ENCODE data around the gene ATXN7L2.

- TF ChIP-seq JUND (IDR thresholded peaks at IDR 0.05) = no peak
- no peak for TF ChIP-seq MAX (IDR thresholded peaks at IDR 0.05)
- TF ChIP-seq TAF1 (conservative IDR thresholded peaks at IDR 0.05) = no peak
- TF ChIP-seq CTCF (IDR thresholded peaks at IDR 0.05; ENCODE audit: low read depth, low read length, missing input control) = no peak
- no peak for TF ChIP-seq GABPA (IDR thresholded peaks at IDR 0.05 in 1 of 2, conservative IDR thresholded peaks at IDR 0.05 in 1 of 2)
- no peak for TF ChIP-seq YY1 (IDR thresholded peaks at IDR 0.05)
- no peak for TF ChIP-seq SP1 (IDR thresholded peaks at IDR 0.05)
- no peak for TF ChIP-seq RXRA (IDR thresholded peaks at IDR 0.05)
- TF ChIP-seq, protein P1, sequence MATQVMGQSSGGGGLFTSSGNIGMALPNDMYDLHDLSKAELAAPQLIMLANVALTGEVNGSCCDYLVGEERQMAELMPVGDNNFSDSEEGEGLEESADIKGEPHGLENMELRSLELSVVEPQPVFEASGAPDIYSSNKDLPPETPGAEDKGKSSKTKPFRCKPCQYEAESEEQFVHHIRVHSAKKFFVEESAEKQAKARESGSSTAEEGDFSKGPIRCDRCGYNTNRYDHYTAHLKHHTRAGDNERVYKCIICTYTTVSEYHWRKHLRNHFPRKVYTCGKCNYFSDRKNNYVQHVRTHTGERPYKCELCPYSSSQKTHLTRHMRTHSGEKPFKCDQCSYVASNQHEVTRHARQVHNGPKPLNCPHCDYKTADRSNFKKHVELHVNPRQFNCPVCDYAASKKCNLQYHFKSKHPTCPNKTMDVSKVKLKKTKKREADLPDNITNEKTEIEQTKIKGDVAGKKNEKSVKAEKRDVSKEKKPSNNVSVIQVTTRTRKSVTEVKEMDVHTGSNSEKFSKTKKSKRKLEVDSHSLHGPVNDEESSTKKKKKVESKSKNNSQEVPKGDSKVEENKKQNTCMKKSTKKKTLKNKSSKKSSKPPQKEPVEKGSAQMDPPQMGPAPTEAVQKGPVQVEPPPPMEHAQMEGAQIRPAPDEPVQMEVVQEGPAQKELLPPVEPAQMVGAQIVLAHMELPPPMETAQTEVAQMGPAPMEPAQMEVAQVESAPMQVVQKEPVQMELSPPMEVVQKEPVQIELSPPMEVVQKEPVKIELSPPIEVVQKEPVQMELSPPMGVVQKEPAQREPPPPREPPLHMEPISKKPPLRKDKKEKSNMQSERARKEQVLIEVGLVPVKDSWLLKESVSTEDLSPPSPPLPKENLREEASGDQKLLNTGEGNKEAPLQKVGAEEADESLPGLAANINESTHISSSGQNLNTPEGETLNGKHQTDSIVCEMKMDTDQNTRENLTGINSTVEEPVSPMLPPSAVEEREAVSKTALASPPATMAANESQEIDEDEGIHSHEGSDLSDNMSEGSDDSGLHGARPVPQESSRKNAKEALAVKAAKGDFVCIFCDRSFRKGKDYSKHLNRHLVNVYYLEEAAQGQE (IDR thresholded peaks at IDR 0.05) = no peak
- TF ChIP-seq ZBTB33 (IDR thresholded peaks at IDR 0.05) = no peak
- TF ChIP-seq FOXA1 (IDR thresholded peaks at IDR 0.05) = no peak
- TF ChIP-seq EGR1 (IDR thresholded peaks at IDR 0.05; ENCODE audit: low read depth in 2 of 2) = no peak
- TF ChIP-seq HNF4A (conservative IDR thresholded peaks at IDR 0.05) = no peak
Observed at GRCh38 chr1:109497449-109498160, 13.9 kb downstream of the ATXN7L2 start.

All from liver (tissue), 3 donors.